Measurements from ENCODE around the gene KRTAP5-10.
"Not testable (repeated sequence)": the region's sequence is repeated elsewhere in the genome, so short reads cannot be mapped to it uniquely, and the experiment has no call there.

KRTAP5-10 gene, protein sequence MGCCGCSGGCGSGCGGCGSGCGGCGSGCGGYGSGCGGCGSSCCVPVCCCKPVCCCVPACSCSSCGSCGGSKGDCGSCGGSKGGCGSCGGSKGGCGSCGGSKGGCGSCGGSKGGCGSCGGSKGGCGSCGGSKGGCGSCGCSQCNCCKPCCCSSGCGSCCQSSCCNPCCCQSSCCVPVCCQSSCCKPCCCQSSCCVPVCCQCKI

GRCh38 chr11:71565263-71565662 lies at the start of gene KRTAP5-10:
Gene KRTAP5-10, plus strand, starts transcription at chr11:71565563. Its CDS starts 25 bp downstream, at chr11:71565588.
- Histone ChIP-seq H3K9ac (ENCODE audit: low read length in 5 of 5) (no peak within 1 kb of the TSS), H3K4me3 (ENCODE audit: low read depth in 1 of 5, low read length in 5 of 5) (no peak within 1 kb of the TSS), H3K27ac (ENCODE audit: low read depth, low read length) (no peak within 1 kb of the TSS), H3K4me1 (ENCODE audit: control insufficient read depth in 5 of 5, insufficient read depth in 5 of 5, low read length in 5 of 5) (peaks cover 0 to 32% (median 21%) of the 10 kb centered on the region in 5 donors), H3K27me3 (ENCODE audit: control insufficient read depth in 5 of 5, insufficient read depth in 4 of 5, low read length in 5 of 5) (peaks cover 0 to 5% (median 2%) of the 10 kb centered on the region in 5 donors), H3K36me3 (ENCODE audit: control insufficient read depth in 5 of 5, insufficient read depth in 5 of 5, low read length in 5 of 5) (no peaks in the 10 kb centered on the region), H3K9me3 (ENCODE audit: control insufficient read depth in 5 of 5, low read length in 5 of 5) (no peaks in the 10 kb centered on the region)

DNA sequence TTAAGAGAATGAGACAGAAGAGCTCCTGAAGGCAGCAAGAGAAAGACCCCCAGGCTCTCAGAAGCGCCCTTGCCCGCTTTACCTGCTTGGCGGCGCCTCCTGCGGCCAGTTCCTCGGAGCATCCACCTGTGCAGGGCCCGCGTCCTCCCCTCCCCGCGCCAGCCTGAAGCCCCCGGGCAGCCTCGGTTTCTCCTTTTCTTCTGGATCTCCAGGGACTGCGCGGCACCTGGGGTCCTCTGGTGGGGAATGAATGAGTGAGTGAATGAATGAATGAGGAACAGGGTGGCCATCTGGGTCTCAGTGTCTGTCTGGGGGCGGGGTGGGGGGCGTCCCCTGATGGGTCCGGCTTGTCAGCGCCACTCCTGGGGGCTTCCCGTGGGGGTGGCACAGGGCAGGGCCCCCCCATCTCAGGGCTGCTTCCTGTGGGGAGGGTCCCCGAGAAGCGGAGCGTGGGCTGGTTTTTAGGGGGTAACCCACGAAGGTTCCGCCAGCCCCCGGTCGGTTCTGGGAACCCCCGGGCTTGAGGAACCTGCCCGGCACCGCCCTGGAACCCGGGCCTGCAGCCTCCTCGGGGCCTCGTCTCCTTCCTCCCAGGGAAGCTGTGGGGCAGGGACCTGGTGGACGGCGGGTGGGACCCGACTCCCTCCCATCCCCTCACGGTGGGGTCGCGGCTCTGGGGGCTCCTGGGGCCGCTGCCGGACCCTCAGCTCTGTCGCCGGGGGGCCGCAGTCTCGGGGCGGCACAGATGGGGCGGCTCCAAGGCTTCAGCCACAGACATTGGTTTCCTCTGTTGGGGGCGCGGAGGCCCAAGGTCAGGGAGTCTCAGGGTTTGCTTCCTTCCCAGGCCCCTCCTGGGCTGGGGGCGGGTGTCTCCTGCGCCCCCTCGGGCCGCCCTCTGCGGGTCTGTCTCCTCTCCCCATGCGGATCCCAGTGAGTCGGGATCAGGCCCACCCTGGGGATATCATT lies 46.6 kb upstream of the KRTAP5-10 start:
- H3K9ac ChIP-seq (ENCODE audit: low read length in 5 of 5), result no peak overlapping the region
- no peaks in the 10 kb centered on the region for H3K27me3 ChIP-seq (ENCODE audit: control insufficient read depth in 5 of 5, insufficient read depth in 4 of 5, low read length in 5 of 5)
- H3K9me3 ChIP-seq (ENCODE audit: control insufficient read depth in 5 of 5, low read length in 5 of 5), result peaks cover 0 to 3% (median 0%) of the 10 kb centered on the region in 5 donors
- H3K27ac ChIP-seq (ENCODE audit: low read depth, low read length), result no peak overlapping the region
- peaks cover 0 to 7% (median 0%) of the 10 kb centered on the region in 5 donors for H3K36me3 ChIP-seq (ENCODE audit: control insufficient read depth in 5 of 5, insufficient read depth in 5 of 5, low read length in 5 of 5)
- no peak overlapping the region for H3K4me3 ChIP-seq (ENCODE audit: low read depth in 1 of 5, low read length in 5 of 5)
- H3K4me1 ChIP-seq (ENCODE audit: control insufficient read depth in 5 of 5, insufficient read depth in 5 of 5, low read length in 5 of 5), result no peaks in the 10 kb centered on the region

GRCh38 chr11:71519546-71519945 lies 45.8 kb upstream of the KRTAP5-10 start:
- no peaks in the 10 kb centered on the region for H3K27me3 ChIP-seq (ENCODE audit: control insufficient read depth in 5 of 5, insufficient read depth in 4 of 5, low read length in 5 of 5)
- H3K27ac ChIP-seq (ENCODE audit: low read depth, low read length), result no peak overlapping the region
- no peak overlapping the region for H3K9ac ChIP-seq (ENCODE audit: low read length in 5 of 5)
- no peak overlapping the region for H3K4me3 ChIP-seq (ENCODE audit: low read depth in 1 of 5, low read length in 5 of 5)
- no peaks in the 10 kb centered on the region for H3K4me1 ChIP-seq (ENCODE audit: control insufficient read depth in 5 of 5, insufficient read depth in 5 of 5, low read length in 5 of 5)
- peaks cover 0 to 7% (median 0%) of the 10 kb centered on the region in 5 donors for H3K36me3 ChIP-seq (ENCODE audit: control insufficient read depth in 5 of 5, insufficient read depth in 5 of 5, low read length in 5 of 5)
- H3K9me3 ChIP-seq (ENCODE audit: control insufficient read depth in 5 of 5, low read length in 5 of 5), result peaks cover 0 to 3% (median 0%) of the 10 kb centered on the region in 5 donors

DNA sequence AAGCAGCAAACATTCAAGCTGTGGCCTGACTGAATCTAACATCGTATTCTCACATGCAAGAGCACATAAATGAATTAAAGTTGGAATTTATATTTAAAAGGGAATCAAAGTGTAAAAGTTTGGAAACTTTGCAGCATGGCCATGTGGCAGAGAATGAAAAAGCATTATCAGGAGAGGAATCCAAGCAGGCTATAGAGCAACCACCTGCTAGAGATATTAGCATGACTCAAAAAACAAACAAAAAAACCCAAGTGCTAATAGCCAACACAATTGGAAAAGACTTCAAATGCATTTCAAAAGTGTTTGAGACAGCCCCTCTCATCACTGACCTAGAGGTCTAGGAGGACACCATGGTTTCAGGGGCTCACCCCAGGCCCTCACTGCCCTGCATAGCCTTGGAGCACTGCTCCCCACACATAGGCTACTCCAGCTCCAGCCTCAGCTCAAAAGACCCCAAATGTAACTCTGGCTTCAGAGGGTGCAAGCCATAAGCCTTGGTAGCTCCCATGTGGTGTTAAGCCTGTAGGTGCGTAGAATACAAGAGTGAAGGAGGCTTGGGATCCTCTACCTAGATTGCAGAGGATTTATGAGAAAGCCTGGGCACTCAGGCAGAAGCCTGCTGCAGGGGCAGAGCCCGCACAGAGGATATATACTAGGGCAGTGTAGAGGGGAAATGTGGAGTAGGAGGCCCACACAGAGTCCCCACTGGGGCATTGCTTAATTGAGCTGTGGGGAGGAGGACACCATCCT lies 40.0 kb upstream of the KRTAP5-10 start:
- H3K27ac ChIP-seq (ENCODE audit: low read depth, low read length), result no peak overlapping the region
- H3K9ac ChIP-seq (ENCODE audit: low read length in 5 of 5), result no peak overlapping the region
- H3K27me3 ChIP-seq (ENCODE audit: control insufficient read depth in 5 of 5, insufficient read depth in 4 of 5, low read length in 5 of 5), result no peaks in the 10 kb centered on the region
- H3K36me3 ChIP-seq (ENCODE audit: control insufficient read depth in 5 of 5, insufficient read depth in 5 of 5, low read length in 5 of 5), result peaks cover 0 to 7% (median 0%) of the 10 kb centered on the region in 5 donors
- peaks cover 0 to 3% (median 0%) of the 10 kb centered on the region in 5 donors for H3K9me3 ChIP-seq (ENCODE audit: control insufficient read depth in 5 of 5, low read length in 5 of 5)
- H3K4me1 ChIP-seq (ENCODE audit: control insufficient read depth in 5 of 5, insufficient read depth in 5 of 5, low read length in 5 of 5), result no peaks in the 10 kb centered on the region
- H3K4me3 ChIP-seq (ENCODE audit: low read depth in 1 of 5, low read length in 5 of 5), result no peak overlapping the region

- Histone ChIP-seq H3K27ac (ENCODE audit: low read depth, low read length) (no peak overlapping the region), H3K4me3 (ENCODE audit: low read depth in 1 of 5, low read length in 5 of 5) (no peak overlapping the region), H3K9me3 (ENCODE audit: control insufficient read depth in 5 of 5, low read length in 5 of 5) (peaks cover 0 to 3% (median 0%) of the 10 kb centered on the region in 5 donors), H3K36me3 (ENCODE audit: control insufficient read depth in 5 of 5, insufficient read depth in 5 of 5, low read length in 5 of 5) (peaks cover 0 to 7% (median 0%) of the 10 kb centered on the region in 5 donors), H3K27me3 (ENCODE audit: control insufficient read depth in 5 of 5, insufficient read depth in 4 of 5, low read length in 5 of 5) (no peaks in the 10 kb centered on the region), H3K4me1 (ENCODE audit: control insufficient read depth in 5 of 5, insufficient read depth in 5 of 5, low read length in 5 of 5) (no peaks in the 10 kb centered on the region), H3K9ac (ENCODE audit: low read length in 5 of 5) (no peak overlapping the region)
Observed at GRCh38 chr11:71525938-71526495, 39.3 kb upstream of the KRTAP5-10 start.

DNA sequence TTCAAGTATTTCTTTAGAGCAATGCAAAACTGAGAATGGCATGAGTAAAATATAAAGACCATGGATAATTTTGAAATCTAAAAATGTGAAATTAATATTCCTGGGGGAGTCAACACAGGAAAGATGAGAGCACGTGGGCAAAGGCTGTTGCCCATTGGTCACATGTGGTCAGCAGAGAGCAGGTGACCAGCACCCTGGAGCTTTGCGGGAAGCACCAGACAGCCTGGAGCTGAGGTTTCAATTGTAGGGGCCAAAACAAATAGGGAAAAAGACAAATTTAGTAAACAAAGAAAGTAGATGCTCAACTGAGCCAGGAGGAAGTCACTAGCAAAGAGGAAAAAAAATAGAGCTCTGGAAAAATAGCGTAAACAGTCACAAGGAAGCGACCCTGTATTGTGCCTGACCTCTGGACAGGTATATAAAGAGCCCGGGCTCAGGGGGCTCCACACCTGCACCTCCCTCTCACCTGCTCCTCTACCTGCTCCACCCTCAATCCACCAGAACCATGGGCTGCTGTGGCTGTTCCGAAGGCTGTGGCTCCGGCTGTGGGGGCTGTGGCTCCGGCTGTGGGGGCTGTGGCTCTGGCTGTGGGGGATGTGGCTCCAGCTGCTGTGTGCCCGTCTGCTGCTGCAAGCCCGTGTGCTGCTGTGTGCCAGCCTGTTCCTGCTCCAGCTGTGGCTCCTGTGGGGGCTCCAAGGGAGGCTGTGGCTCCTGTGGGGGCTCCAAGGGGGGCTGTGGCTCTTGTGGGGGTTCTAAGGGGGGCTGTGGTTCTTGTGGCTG lies 38.4 kb upstream of the KRTAP5-10 start, which contains the start of gene KRTAP5-7:
Gene KRTAP5-7 (plus strand): TSS at position 472 of the 780 bp plus-strand sequence. CDS start 34 bp downstream, at position 506.
- H3K4me1 ChIP-seq (ENCODE audit: control insufficient read depth in 5 of 5, insufficient read depth in 5 of 5, low read length in 5 of 5); H3K27me3 ChIP-seq (ENCODE audit: control insufficient read depth in 5 of 5, insufficient read depth in 4 of 5, low read length in 5 of 5); H3K4me3 ChIP-seq (ENCODE audit: low read depth in 1 of 5, low read length in 5 of 5); H3K9me3 ChIP-seq (ENCODE audit: control insufficient read depth in 5 of 5, low read length in 5 of 5); H3K27ac ChIP-seq (ENCODE audit: low read depth, low read length); H3K36me3 ChIP-seq (ENCODE audit: control insufficient read depth in 5 of 5, insufficient read depth in 5 of 5, low read length in 5 of 5); H3K9ac ChIP-seq (ENCODE audit: low read length in 5 of 5): not testable (repeated sequence)

DNA sequence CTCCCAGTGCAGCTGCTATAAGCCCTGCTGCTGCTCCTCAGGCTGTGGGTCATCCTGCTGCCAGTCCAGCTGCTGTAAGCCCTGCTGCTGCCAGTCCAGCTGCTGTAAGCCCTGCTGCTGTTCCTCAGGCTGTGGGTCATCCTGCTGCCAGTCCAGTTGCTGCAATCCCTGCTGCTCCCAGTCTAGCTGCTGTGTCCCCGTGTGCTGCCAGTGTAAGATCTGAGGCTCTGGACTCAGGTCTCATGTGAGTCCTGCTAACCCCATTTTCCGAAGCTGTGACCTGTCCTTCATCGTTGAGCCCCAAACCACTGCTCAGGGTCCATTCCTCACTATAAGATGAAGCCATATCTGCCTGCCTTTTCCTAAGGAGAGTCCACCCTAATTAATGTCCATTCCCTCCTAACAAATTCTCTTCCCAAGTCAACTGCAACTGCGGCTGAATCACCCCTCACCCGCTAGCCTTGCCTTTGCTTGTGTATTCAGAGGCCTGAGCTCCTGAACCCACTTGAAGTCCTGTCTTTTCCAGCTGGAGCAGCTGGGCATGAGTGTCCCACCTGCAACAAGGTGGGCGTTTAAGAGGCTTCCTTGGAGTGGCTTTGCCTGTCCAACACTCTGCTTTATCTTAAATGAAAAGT lies 37.7 kb upstream of the KRTAP5-10 start:
- no peak overlapping the region for H3K9ac ChIP-seq (ENCODE audit: low read length in 5 of 5)
- no peaks in the 10 kb centered on the region for H3K4me1 ChIP-seq (ENCODE audit: control insufficient read depth in 5 of 5, insufficient read depth in 5 of 5, low read length in 5 of 5)
- no peak overlapping the region for H3K27ac ChIP-seq (ENCODE audit: low read depth, low read length)
- H3K9me3 ChIP-seq (ENCODE audit: control insufficient read depth in 5 of 5, low read length in 5 of 5), result peaks cover 0 to 3% (median 0%) of the 10 kb centered on the region in 5 donors
- no peaks in the 10 kb centered on the region for H3K36me3 ChIP-seq (ENCODE audit: control insufficient read depth in 5 of 5, insufficient read depth in 5 of 5, low read length in 5 of 5)
- no peak overlapping the region for H3K4me3 ChIP-seq (ENCODE audit: low read depth in 1 of 5, low read length in 5 of 5)
- H3K27me3 ChIP-seq (ENCODE audit: control insufficient read depth in 5 of 5, insufficient read depth in 4 of 5, low read length in 5 of 5), result no peaks in the 10 kb centered on the region

GRCh38 chr11:71530602-71531001 lies 34.8 kb upstream of the KRTAP5-10 start:
- Histone ChIP-seq H3K27me3 (ENCODE audit: control insufficient read depth in 5 of 5, insufficient read depth in 4 of 5, low read length in 5 of 5) (no peaks in the 10 kb centered on the region), H3K9ac (ENCODE audit: low read length in 5 of 5) (no peak overlapping the region), H3K4me3 (ENCODE audit: low read depth in 1 of 5, low read length in 5 of 5) (no peak overlapping the region), H3K36me3 (ENCODE audit: control insufficient read depth in 5 of 5, insufficient read depth in 5 of 5, low read length in 5 of 5) (no peaks in the 10 kb centered on the region), H3K4me1 (ENCODE audit: control insufficient read depth in 5 of 5, insufficient read depth in 5 of 5, low read length in 5 of 5) (no peaks in the 10 kb centered on the region), H3K9me3 (ENCODE audit: control insufficient read depth in 5 of 5, low read length in 5 of 5) (no peaks in the 10 kb centered on the region), H3K27ac (ENCODE audit: low read depth, low read length) (no peak overlapping the region)
